EL (cell line): ENCODE results near the gene AMH.
"Not testable (repeated sequence)": the region's sequence is repeated elsewhere in the genome, so short reads cannot be mapped to it uniquely, and the experiment has no call there.

Experiments used
- DNase-seq: peaks from one replicate; pipeline ENCODE4 v3.0.0-alpha.2; 2016

The AMH gene

DNA sequence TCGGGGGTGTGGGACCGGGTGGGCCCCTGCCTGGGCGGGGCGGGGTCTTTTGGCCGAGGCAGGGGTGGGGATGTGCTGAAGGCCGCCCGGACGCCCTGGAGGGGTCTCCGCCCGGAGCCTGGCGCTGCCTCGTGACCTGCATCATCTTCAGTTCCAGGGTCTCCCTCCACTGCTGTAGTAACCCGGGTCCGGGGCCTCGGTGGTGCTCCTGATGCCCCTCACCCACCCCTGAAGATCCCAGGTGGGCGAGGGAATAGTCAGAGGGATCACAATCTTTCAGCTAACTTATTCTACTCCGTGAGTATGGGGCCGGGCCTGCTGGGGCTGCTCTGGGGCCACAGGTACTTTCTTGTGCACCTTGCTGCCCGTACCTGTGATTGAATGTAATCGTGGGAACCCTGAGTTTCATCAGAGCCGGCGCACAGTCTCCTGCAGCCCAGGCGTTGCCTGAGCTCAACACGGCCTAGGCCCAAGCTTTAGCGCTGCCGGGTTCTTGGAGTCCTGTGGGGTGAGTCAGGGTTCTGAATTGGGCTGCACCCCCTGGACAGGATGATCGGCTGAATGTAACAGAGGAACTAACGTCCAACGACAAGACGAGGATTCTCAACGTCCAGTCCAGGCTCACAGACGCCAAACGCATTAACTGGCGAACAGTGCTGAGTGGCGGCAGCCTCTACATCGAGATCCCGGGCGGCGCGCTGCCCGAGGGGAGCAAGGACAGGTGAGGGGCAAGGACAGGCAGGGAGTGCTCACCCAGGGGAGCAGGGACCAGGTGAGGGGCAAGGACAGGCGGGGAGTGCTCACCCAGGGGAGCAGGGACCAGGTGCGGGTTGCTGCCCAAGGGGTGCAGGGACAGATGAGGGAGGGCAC lies 22.3 kb downstream of the AMH start:
- DNase-seq = peak; percentile 91

DNA sequence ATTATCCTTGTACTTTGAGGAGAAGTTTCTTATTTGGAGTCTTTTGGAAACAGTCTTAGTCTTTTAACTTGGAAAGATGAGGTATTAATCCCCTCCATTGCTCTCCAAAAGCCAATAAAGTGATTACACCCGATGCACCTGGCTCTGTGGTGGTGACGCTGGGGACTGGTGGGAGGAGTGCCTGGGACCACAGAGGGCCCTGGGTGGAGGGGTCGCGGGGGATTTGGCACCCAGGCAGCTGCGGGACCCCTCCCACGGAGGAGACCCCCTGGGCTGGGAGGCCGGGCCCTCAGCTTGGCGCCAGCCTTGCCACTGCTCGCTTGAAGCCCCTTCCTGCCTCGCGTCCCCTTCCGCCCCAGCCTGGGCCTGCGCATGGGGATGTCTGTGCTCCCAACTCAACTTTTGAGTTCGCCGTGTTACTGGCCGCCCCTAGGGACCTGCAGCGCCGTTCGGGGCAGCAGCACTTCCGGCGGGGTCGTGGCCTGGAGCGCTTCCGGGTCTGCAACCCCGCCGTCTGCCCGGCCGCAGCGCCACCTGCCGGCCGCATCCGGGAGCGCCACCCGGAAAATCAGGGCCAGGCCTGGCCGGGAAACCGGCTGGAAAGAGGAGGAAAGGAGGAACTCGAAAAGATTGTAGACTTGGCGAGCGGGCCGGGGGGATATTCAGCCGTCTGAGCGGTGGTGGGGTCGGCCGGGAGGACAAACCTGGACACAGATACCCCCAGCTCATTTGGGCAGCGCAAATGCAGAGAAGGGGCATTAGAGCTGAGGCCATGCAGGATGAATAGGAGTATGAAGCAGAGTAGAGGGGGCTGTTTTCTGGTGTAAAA lies 24.4 kb downstream of the AMH start:
- DNase-seq = peak; percentile 80

DNA sequence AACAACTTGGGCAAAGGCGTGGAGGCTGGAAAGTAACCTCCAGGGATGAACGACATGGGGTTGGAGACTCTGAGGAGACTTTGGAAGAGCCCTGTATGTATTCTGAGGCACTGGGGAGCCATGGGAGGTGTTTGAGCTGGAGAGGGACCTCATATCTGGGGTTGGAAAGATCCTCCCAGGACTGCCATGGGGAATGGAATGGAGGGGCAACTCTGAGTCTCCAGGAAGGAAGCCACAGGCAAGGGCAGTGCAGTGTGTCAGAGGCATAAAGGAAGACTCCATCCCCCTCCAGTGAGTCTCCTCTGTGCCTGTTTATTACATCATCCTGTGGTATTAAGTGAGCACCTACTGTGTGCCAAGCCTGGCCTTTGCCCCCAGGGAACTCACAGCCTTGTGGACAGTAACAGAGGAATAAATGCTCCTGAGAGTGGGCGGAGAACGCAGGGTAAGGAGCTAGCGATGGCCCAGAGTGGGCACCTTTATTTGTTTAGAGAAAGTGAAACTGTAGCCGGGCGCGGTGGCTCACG lies 25.1 kb downstream of the AMH start:
- DNase-seq = no peak

DNA sequence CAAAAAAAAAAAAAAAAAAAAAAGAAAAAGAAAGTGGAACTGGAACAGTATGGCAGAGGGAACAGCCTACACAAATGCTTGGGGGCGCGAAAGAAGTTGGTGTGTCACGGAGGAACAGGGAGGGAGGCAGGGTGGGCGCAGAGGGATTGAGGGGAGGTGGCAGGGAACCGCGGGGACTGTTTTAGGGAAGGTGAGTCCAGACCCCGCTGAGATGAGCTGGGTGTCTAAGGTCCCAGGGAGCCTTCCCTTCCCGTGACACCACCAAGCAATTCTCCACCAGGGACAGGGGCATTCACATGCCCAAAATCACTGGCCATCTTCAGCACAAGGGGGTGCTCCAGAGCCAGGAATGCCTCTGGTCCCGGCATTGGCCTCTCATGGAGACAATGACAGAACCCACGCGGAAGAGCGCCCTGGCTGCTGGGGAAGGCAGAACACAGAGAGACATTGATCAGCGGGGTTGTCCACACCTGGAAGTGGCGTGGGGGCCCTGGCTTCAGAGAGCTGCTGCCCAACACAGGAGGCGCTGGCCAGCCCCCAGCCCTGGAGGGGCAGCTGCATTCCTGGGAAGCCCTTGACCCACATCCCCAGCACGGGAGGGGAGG lies 25.9 kb downstream of the AMH start:
- DNase-seq = peak; percentile 66

DNA sequence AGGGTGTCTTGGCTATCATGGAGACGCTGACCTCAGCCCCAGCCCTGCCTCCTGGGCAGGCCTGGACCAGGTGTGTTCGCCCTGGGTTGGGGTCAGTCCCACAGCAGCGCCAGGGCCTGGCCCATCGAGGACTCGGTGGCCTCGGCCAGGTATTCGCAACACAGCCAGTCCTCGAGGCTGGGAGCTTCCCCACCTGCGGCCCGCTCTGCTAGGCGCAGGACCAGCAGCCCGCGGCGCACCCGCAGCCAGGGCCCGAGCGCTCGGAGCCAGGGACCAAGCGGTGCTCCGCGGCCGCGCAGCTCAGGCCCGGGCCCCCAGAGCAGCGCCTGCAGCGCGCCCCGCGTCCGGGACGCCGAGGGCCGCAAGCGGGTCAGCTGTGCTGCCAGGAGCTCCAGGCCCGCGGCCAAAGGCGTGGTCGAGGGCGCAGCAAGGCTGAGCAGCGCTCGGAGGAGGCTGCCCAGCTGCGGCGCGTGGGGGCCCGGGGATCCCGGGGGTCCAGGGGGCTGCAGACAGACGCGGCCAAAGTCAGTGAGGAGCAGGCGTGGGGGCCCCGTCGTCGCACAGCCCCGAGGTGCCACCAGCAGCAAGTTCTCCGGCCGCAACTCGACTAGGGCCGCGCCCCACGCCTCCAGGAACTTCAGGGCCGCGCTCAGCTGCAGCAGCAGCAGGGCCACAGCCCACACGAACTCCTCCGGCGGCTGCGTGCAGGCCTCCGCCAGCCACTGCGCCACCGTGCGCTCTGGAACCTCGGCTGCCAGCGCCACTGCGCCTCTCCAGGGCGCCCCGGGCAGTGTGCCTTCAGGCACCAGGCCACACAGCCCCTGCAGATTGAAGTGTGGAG lies 26.7 kb downstream of the AMH start:
- no peak for DNase-seq

DNA sequence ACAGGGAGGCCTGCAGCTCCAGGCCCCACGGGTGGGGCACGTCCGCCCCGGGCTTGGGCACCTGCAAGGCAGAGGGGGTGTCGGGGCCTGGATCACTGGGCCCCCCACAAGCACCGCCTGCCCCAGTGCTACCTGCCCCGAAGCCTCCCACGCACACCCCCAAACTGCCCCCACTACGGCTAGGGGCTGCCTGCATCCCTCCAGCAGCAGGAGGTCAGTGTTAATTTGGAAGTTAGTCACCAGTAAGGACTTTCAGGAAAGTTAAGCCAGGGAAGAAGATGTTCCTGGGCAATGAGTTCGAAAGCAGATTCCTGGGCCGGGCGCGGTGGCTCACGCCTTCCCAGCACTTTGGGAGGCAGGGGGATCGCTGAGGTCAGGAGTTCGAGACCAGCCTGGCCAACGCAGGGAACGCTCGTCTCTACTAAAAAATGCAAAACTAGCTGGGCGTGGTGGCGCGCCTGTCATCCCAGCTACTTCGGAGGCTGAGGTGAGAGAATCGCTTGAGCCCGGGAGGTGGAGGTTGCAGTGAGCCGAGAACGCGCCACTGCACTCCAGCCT lies 27.4 kb downstream of the AMH start:
- DNase-seq = no peak

DNA sequence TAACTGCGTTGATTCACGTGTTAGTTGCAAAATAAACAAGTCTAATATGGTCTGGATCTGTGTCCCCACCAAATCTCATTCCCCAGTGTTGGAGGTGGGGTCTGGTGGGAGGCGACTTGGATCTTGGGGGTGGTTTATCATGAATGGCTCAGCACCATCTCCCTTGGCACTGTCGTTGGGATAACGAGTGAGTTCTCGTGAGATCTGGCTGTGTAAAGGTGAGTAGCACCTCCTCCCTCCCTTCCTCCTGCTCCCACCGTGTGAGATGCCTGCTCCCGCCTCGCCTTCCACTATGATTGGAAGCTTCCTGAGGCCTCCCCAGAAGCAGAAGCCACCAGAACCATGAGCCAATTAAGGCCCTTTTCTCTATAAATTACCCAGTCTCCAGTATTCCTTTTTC lies 28.0 kb downstream of the AMH start:
- no peak for DNase-seq

DNA sequence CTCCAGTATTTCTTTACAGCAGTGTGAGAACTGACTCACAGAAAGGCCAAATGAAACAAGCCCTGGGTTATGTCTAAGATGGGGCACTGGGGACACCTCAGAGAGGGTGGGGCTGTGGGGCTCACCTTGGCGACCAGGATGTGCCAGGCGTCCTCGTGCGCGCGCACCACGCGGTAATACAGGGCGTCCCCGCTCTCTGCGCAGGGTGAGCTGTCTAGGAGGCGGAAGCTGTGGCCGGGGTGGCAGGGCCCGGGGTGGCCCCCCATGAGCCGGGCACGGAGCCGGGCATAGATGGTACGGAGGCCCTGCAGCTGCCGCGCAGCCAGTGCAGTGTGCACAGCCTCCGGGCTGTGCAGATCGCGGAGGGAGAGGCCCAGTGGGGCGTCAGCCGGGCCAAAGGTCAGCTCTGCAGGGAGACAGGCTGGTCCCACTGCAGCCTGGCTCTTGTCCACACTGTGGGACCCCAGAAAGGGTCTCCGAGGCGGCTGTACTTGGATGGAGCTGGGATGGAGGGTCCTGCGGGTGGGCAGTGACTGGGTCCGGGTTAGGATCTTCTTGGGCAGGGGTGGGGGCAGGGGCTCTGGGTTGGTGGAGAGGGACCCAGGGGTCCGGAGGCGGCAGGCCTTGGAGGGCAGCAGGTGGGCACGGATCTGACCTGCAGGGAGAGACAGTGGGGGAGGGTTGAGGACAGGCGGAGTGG lies 29.5 kb downstream of the AMH start:
- no peak for DNase-seq

DNA sequence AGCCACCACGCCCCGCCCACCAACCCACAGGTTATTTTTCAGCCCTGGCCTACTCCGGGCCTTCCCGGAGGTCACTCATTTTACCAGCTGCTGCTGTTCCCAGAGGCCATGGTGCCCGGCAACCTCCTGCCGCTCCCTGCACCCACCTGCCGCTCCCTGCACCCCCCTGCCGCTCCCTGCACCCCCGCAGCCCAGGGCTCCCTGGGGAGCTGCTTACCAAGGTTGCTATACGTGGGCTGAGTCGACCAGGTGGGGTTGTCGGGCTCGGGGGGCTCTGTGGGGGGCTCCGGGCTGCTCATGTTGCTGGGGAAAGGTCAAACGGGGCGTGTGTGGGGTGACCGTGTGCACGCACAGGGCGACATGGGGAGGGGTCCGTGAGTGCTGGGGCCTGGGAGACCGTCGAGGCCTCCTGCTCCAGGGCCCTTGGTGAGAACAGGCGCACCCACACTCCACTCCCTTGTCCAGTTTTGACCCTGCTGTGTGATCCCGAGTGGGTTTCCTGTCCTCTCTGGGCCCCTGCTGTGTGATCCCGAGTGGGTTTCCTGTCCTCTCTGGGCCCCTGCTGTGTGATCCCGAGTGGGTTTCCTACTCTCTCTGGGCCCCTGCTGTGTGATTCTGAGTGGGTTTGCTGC lies 31.6 kb downstream of the AMH start:
- DNase-seq = no peak

DNA sequence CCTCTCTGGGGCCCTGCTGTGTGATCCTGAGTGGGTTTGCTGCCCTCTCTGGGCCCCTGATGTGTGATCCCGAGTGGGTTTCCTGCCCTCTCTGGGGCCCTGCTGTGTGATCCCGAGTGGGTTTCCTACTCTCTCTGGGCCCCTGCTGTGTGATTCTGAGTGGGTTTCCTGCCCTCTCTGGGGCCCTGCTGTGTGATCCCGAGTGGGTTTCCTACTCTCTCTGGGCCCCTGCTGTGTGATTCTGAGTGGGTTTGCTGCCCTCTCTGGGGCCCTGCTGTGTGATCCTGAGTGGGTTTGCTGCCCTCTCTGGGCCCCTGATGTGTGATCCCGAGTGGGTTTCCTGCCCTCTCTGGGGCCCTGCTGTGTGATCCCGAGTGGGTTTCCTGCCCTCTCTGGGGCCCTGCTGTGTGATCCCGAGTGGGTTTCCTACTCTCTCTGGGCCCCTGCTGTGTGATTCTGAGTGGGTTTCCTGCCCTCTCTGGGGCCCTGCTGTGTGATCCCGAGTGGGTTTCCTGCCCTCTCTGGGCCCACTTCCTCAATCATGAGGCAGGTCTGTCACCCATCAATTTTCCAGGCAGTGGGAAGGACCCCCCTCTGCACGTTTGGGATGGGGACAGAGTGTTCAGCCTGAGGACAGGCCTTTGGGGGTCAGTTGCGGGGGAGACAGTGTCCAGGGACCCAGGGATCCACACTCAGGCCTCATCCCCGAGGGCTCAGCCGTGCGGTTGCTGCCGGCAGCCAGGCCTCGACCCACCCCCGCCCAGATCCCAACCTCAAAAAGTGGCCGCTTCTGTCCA lies 32.3 kb downstream of the AMH start:
- not testable (repeated sequence) for DNase-seq

DNA sequence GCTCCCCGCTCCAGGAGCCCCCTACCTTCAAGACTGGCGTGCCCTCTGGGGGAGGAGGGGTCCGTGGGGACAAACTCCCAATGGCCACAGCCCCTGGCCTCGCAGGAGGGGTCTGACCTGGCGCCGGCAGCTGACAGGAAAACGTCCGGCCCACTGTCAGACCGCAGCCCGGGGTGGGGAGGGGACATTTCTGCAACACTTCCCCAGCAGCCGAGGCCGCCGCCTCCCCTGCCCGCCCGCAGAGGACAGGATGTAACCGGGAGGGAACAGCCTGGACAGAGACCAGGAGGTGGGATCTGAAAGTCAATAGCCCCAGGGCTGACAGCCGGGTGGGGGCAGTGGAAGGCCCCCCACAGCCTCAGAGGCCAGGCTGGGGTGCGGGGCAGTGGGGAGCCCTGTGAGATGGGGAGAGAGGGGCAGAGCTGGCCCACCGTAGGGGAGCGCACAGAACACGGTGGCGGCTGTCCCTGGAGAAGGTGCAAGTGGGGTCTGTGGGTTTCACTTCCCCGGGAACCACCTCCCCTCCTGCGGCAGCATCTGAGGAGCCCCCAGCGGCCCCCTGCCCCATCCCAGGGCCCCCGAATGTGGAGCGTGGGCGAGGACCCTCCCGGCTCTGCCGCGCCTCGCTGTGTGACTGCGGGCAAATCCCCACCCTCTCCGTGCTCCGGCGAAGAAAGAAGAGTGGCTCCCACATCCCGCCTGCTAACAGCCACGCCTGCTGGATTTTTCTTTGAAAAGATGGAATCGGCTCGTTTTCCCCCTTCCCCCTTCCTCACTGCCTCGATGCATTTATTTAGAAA lies 33.1 kb downstream of the AMH start, which contains the start of gene PEAK3:
PEAK3 (minus strand) TSS at position 114 of the 800 bp plus-strand sequence. CDS start 1,244 bp downstream, outside the sequence.
- peak; percentile 62 for DNase-seq

DNA sequence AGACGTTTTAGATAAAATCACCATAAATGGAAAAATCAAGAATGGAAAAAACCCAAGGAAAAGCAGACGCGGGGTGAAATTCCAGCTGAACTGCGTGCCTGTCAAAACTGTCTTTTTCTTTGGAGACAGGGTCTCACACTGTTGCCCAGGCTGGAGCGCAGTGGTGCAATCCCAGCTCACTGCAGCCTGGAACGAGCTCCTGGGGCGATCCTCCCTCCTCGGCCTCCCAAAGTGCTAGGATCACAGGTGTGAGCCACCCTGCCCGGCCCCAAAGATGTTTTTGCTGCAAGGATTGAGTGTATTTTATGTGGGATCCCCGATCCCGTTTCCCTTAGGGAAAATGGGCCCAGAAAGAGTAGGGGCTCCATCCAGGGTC lies 33.7 kb downstream of the AMH start:
- DNase-seq = no peak

DNA sequence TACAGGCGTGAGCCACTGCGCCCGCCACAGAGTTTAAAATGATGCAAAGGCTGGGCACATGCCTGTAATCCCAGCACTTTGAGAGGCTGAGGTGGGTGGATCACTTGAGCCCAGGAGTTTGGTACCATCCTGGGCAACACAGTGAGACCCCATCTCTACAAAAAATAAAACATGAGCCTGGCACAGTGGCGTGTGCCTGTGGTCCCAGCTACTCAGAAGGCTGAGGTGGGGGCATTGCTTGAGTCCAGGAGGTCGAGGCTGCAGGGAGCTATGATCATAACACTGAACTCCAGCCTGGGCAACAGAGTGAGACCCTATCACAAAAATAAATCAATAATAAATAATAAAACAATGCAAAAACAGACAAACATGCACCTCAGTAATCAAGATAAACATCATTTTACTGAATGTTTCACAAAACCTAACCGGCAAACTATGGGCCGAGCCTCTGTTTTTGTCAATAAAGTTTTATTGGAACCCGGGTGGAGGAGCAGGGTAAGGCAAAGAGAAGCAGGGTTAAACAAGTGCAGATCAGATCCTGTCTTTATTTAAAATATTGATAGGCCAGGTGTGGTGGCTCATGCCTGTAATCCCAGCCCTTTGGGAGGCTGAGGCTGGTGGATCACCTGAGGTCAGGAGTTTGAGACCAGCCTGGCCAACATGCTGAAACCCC lies 34.8 kb downstream of the AMH start:
- DNase-seq = no peak

DNA sequence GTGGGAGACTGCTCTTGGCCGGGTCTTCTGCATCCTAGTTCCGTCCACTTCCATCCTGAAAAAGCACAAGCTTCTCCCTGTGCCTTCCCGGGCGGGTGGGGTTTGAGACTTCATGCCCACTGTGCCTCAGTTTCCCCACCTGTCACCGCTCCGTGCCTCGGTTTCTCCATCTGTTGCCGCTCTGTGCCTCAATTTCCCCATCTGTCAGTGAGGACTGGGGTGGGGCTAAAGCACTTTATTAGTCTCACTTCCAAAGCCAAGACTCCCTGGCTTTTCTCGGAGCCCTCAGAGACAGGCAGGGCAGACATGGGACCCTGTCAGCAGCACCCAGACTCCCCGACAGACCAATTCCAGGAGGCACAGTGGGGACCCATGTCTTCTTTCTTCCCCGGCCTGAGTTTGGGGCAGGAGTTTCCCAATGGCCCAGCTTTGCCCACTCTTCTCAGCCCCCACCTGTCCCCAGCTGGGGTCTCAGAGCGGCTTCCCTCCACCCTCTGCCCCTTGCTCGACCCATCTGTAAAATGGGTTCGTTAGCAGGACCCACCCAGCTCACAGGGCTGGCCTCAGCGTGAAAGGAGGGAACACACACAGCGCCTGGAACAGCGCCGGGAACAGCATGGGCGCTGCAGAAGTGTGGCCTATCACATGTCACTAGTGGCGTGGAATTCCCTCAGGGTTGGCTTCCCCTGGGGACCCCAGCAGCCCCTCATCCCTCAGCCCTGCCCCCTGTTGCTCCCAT lies 37.4 kb downstream of the AMH start:
- DNase-seq = no peak

DNA sequence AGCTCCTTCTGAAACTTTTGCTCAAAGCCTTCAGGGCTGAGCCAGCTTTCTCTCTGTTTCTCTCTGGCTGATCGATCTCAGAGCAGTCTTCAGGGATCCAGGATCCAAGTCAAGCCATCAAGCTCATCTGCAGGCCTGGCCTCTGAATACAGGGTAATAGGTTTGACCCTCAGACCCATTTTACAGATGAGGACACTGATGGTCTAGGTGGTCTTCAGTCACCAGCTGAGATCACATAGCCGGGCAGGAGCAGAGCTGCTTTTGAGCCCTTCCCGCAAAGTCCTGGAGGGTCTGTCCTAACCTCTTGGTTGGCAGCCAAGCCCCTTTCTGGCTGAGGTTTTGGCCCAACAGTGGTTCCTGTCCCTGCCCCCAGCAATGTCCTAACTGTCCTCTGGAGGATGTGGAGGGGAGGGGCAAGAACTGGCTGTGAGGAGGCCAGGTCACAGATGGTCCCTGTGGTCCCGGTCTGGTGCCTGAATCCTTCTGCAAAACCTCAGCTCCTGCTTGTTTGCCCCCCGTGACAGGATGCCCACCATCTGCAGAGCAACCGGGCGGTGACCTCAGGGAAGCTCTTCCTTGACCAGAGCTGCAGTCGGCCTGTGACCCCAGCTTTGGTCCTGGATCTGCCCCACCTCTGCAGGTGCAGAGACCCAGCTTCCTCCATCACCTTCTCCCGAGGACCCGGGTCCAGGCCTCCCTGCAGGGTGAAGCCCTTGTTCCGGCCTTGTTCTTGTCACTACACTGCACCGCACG lies 38.6 kb downstream of the AMH start:
- DNase-seq = no peak

DNA sequence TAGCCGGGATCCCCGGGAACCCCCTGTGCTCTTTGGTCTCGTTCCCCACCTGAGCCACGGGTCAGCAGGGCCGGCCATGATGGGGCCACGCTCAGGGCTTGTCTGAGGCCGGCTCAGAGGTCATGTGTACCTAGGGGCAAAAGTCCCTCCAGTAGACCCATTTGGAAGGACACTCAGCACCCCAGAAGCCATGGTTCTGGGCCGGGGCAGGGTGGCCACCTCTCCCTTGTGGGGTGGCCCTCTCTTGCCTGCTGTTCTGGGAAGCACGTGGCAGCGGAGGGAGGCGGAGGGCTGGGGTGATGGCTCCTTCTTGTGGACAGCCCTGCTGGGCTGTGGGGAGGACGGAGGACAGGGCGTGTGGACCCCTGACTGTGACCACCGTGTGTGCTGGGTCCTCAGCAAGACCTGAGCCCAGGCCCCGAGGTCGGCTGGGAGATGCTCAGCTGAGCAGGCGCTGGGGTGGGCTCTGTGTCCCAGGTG lies 39.3 kb downstream of the AMH start:
- no peak for DNase-seq
